Measurements from ENCODE around the gene ARL15. TPM values are rescaled to one million over a fixed set of nuclear protein-coding genes. Genes with fewer than 3 reads are reported as not detected.
A peak's percentile ranks its signal among the peaks of the same experiment; 100 is the strongest.

ARL15 gene
- total and polyA plus RNA-seq, 5 donors from 2014 or later, result 16.5 to 27.7 (median 19.1) TPM

GRCh38 chr5:54254482-54255198 lies 55.7 kb downstream of the ARL15 start:
- H3K36me3 ChIP-seq (ENCODE audit: control insufficient read depth, insufficient read depth, low read length), result no peaks in the 10 kb centered on the region
- Mint-ChIP-seq H3K4me1 (peaks cover 27 to 53% (median 37%) of the 10 kb centered on the region in 4 donors), H3K27ac (no peak overlapping the region), H3K27me3 (no peaks in the 10 kb centered on the region), H3K4me3 (no peak overlapping the region), H3K36me3 (no peaks in the 10 kb centered on the region), H3K9me3 (no peaks in the 10 kb centered on the region)
- H3K27me3 ChIP-seq (ENCODE audit: control insufficient read depth, insufficient read depth, low read length), result no peaks in the 10 kb centered on the region
- no peak overlapping the region for H3K4me3 ChIP-seq (ENCODE audit: low read depth, low read length)
- ATAC-seq (ENCODE audit: low read depth in 2 of 2), result no peak
- no peak for DNase-seq
- no peak overlapping the region for H3K27ac ChIP-seq (ENCODE audit: insufficient read depth, low read length, poor library complexity, severe bottlenecking)
- no peaks in the 10 kb centered on the region for H3K4me1 ChIP-seq (ENCODE audit: control insufficient read depth, insufficient read depth, low read length, poor library complexity, severe bottlenecking)
- H3K9me3 ChIP-seq (ENCODE audit: control insufficient read depth in 2 of 2, low read length in 2 of 2), result no peaks in the 10 kb centered on the region

DNA sequence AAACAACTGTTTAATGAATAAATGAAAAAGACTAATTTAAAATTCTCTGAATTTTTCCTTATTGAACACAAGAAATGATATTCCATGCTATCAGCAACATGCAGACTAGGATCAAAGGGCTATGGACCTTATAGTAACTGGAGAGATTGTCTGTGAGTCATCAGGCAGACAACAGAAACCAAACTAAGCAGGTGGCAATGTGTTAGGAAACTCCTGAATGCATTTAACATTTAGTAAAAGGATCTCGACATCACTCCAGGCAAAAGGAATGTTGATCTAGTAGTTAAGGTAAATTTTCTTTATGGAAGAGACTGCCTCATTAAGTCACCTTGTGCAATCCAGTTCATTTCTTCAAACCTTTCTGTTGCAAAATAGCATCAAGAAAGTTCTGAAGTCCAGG lies 58.4 kb downstream of the ARL15 start:
- no peaks in the 10 kb centered on the region for H3K36me3 ChIP-seq (ENCODE audit: control insufficient read depth, insufficient read depth, low read length)
- Mint-ChIP-seq H3K4me3 (no peak overlapping the region), H3K4me1 (peaks cover 19 to 34% (median 22%) of the 10 kb centered on the region in 4 donors), H3K36me3 (no peaks in the 10 kb centered on the region), H3K9me3 (no peaks in the 10 kb centered on the region), H3K27me3 (no peaks in the 10 kb centered on the region), H3K27ac (no peak overlapping the region)
- H3K4me3 ChIP-seq (ENCODE audit: low read depth, low read length), result no peak overlapping the region
- H3K27ac ChIP-seq (ENCODE audit: insufficient read depth, low read length, poor library complexity, severe bottlenecking), result no peak overlapping the region
- H3K4me1 ChIP-seq (ENCODE audit: control insufficient read depth, insufficient read depth, low read length, poor library complexity, severe bottlenecking), result no peaks in the 10 kb centered on the region
- no peaks in the 10 kb centered on the region for H3K9me3 ChIP-seq (ENCODE audit: control insufficient read depth in 2 of 2, low read length in 2 of 2)
- ATAC-seq (ENCODE audit: low read depth in 2 of 2) (no peak), DNase-seq (no peak)
- no peaks in the 10 kb centered on the region for H3K27me3 ChIP-seq (ENCODE audit: control insufficient read depth, insufficient read depth, low read length)

DNA sequence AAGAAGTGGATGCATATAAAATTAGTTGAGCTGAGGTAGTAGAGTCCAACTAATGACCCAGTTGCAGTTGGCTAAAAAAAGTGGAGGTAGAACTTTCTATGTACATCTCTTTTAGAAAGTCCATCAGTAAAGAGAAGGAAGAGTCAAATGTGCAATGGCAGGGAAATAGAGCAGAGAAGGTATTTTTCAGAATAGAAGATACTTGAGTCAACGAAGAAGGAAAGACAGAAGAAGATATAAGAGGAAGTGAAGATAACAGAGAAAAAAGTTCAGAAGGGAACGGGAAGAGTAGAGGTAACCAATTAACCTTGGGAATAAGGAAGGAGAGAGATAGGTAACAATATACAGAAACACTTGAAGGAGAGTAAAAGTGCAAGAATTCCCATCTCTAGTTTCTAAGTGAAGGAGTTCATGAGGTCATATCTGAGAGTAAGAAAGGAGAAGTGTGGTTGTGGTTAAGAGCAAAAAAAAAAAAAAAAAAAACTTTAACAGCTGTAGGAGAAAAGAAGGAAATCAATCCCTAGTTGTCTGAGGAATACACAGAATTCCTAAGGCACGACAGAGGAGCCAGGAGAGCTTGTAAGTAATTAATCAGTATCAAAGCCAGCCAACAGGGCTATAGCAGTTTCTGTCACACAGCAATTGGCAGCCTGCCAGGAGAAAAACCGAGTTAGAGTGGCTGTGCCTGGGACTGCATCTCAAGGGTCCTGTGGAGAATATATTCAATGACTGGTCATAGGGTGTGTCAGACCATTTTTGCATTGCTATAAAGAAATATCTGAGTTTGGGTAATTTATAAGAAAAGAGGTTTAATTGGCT lies 61.0 kb downstream of the ARL15 start:
- ATAC-seq (ENCODE audit: low read depth in 2 of 2) (no peak), DNase-seq (peak in 1 of 3 donors; percentile 12)
- Histone ChIP-seq H3K4me1 (ENCODE audit: control insufficient read depth, insufficient read depth, low read length, poor library complexity, severe bottlenecking) (no peaks in the 10 kb centered on the region), H3K9me3 (ENCODE audit: control insufficient read depth in 2 of 2, low read length in 2 of 2) (no peaks in the 10 kb centered on the region), H3K27me3 (ENCODE audit: control insufficient read depth, insufficient read depth, low read length) (no peaks in the 10 kb centered on the region), H3K36me3 (ENCODE audit: control insufficient read depth, insufficient read depth, low read length) (no peaks in the 10 kb centered on the region), H3K4me3 (ENCODE audit: low read depth, low read length) (no peak overlapping the region), H3K27ac (ENCODE audit: insufficient read depth, low read length, poor library complexity, severe bottlenecking) (no peak overlapping the region)
- peaks cover 0 to 1% (median 0%) of the 10 kb centered on the region in 7 donors for H3K9me3 Mint-ChIP-seq
- no peak overlapping the region for H3K27ac Mint-ChIP-seq
- no peak overlapping the region for H3K4me3 Mint-ChIP-seq
- no peaks in the 10 kb centered on the region for H3K27me3 Mint-ChIP-seq
- no peaks in the 10 kb centered on the region for H3K36me3 Mint-ChIP-seq
- peaks cover 7 to 24% (median 13%) of the 10 kb centered on the region in 4 donors for H3K4me1 Mint-ChIP-seq

- H3K4me3 ChIP-seq (ENCODE audit: low read depth, low read length), result no peak overlapping the region
- no peaks in the 10 kb centered on the region for H3K4me1 ChIP-seq (ENCODE audit: control insufficient read depth, insufficient read depth, low read length, poor library complexity, severe bottlenecking)
- ATAC-seq (ENCODE audit: low read depth in 2 of 2), result no peak
- no peaks in the 10 kb centered on the region for H3K27me3 ChIP-seq (ENCODE audit: control insufficient read depth, insufficient read depth, low read length)
- Mint-ChIP-seq H3K27me3 (no peaks in the 10 kb centered on the region), H3K9me3 (peaks cover 0 to 1% (median 0%) of the 10 kb centered on the region in 7 donors), H3K27ac (no peak overlapping the region), H3K4me1 (peaks cover 7 to 21% (median 13%) of the 10 kb centered on the region in 4 donors), H3K4me3 (no peak overlapping the region), H3K36me3 (no peaks in the 10 kb centered on the region)
- no peak for DNase-seq
- H3K9me3 ChIP-seq (ENCODE audit: control insufficient read depth in 2 of 2, low read length in 2 of 2), result no peaks in the 10 kb centered on the region
- H3K27ac ChIP-seq (ENCODE audit: insufficient read depth, low read length, poor library complexity, severe bottlenecking), result no peak overlapping the region
- no peaks in the 10 kb centered on the region for H3K36me3 ChIP-seq (ENCODE audit: control insufficient read depth, insufficient read depth, low read length)
Observed at GRCh38 chr5:54247226-54247625, 63.1 kb downstream of the ARL15 start.

DNA sequence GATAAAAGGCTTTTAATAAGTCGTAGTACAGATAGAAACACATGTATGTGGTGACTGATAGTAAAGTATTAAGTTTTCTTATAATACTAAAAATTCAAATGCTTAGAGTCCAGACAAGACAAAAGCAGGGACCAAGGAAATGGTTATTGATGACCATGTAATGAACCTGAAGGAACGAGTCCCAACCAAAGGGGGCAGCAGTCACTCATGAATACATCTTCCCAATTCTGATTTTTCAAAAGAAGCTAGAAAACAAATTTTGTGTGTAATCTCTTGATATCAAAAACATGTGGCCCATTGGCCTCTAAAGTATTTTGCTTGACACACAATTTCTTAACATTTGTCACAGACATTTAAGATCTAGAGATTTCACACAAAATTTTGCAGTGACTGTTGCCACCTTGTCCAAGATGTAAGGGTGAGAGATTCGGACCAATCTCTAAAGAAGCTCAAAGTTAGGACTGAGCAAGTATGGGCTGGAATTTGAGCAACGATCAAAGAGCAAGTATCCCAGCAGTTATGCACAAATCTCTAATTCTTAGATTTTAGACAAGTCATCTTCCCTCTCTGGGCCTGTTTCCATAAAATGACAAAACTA lies 66.8 kb downstream of the ARL15 start:
- H3K27ac ChIP-seq (ENCODE audit: insufficient read depth, low read length, poor library complexity, severe bottlenecking), result no peak overlapping the region
- Mint-ChIP-seq H3K4me3 (no peak overlapping the region), H3K36me3 (no peaks in the 10 kb centered on the region), H3K4me1 (peaks cover 0 to 12% (median 11%) of the 10 kb centered on the region in 4 donors), H3K9me3 (peaks cover 0 to 1% (median 0%) of the 10 kb centered on the region in 7 donors), H3K27ac (no peak overlapping the region), H3K27me3 (no peaks in the 10 kb centered on the region)
- H3K4me3 ChIP-seq (ENCODE audit: low read depth, low read length), result no peak overlapping the region
- ATAC-seq (ENCODE audit: low read depth in 2 of 2) (no peak), DNase-seq (peak in 2 of 3 donors; percentile 32 to 53)
- H3K9me3 ChIP-seq (ENCODE audit: control insufficient read depth in 2 of 2, low read length in 2 of 2), result no peaks in the 10 kb centered on the region
- no peaks in the 10 kb centered on the region for H3K4me1 ChIP-seq (ENCODE audit: control insufficient read depth, insufficient read depth, low read length, poor library complexity, severe bottlenecking)
- H3K36me3 ChIP-seq (ENCODE audit: control insufficient read depth, insufficient read depth, low read length), result no peaks in the 10 kb centered on the region
- H3K27me3 ChIP-seq (ENCODE audit: control insufficient read depth, insufficient read depth, low read length), result no peaks in the 10 kb centered on the region

DNA sequence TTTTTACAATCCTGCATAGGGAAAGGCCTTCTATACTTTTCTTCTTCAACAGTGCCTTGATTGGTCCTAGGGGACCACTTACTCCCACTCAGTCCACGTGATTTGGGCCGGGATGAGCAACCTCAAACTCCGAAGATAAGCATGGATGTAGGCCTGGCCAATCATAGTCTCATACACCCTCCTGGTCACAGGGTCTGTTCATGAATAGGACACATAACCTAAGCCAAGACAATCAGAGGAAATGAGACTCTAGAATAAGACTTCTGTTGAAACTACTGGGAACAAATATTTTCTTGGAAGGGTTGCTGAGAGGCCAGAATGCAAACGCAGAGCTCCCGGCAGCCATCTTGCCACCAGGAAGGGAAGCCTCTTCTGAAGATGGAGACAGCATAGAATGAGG lies 68.1 kb downstream of the ARL15 start:
- Histone ChIP-seq H3K27ac (ENCODE audit: insufficient read depth, low read length, poor library complexity, severe bottlenecking) (no peak overlapping the region), H3K36me3 (ENCODE audit: control insufficient read depth, insufficient read depth, low read length) (no peaks in the 10 kb centered on the region), H3K9me3 (ENCODE audit: control insufficient read depth in 2 of 2, low read length in 2 of 2) (no peaks in the 10 kb centered on the region), H3K4me3 (ENCODE audit: low read depth, low read length) (no peak overlapping the region), H3K27me3 (ENCODE audit: control insufficient read depth, insufficient read depth, low read length) (no peaks in the 10 kb centered on the region), H3K4me1 (ENCODE audit: control insufficient read depth, insufficient read depth, low read length, poor library complexity, severe bottlenecking) (no peaks in the 10 kb centered on the region)
- DNase-seq (no peak), ATAC-seq (ENCODE audit: low read depth in 2 of 2) (no peak)
- Mint-ChIP-seq H3K4me1 (peaks cover 0 to 15% (median 11%) of the 10 kb centered on the region in 4 donors), H3K36me3 (no peaks in the 10 kb centered on the region), H3K9me3 (peaks cover 0 to 1% (median 0%) of the 10 kb centered on the region in 7 donors), H3K27me3 (no peaks in the 10 kb centered on the region), H3K27ac (peak overlapping the region in 1 of 3 donors; percentile 41), H3K4me3 (no peak overlapping the region)

- Mint-ChIP-seq H3K27me3 (no peaks in the 10 kb centered on the region), H3K9me3 (no peaks in the 10 kb centered on the region), H3K27ac (peak overlapping the region in 1 of 3 donors; percentile 50), H3K4me3 (no peak overlapping the region), H3K4me1 (peaks cover 5 to 23% (median 7%) of the 10 kb centered on the region in 4 donors), H3K36me3 (no peaks in the 10 kb centered on the region)
- no peaks in the 10 kb centered on the region for H3K9me3 ChIP-seq (ENCODE audit: control insufficient read depth in 2 of 2, low read length in 2 of 2)
- no peaks in the 10 kb centered on the region for H3K27me3 ChIP-seq (ENCODE audit: control insufficient read depth, insufficient read depth, low read length)
- no peak overlapping the region for H3K4me3 ChIP-seq (ENCODE audit: low read depth, low read length)
- ATAC-seq (ENCODE audit: low read depth in 2 of 2) (no peak), DNase-seq (peak in 1 of 3 donors; percentile 49)
- no peaks in the 10 kb centered on the region for H3K4me1 ChIP-seq (ENCODE audit: control insufficient read depth, insufficient read depth, low read length, poor library complexity, severe bottlenecking)
- no peaks in the 10 kb centered on the region for H3K36me3 ChIP-seq (ENCODE audit: control insufficient read depth, insufficient read depth, low read length)
- H3K27ac ChIP-seq (ENCODE audit: insufficient read depth, low read length, poor library complexity, severe bottlenecking), result no peak overlapping the region
Observed at GRCh38 chr5:54234304-54234933, 76.0 kb downstream of the ARL15 start.
